CD14-positive monocyte (primary cell): Measurements from ENCODE around the gene PAFAH2. TPM values are rescaled to one million over a fixed set of nuclear protein-coding genes. Genes with fewer than 3 reads are reported as not detected.

Experiments used
- DNase-seq, 3 donors: peaks; one replicate each; pipeline ENCODE4 v3.0.0-alpha.2; 2011 to 2022
- H2AFZ ChIP-seq: 2 replicates; pipeline ENCODE4 v1.6.0; 2012; ENCODE audit warnings: mild to moderate bottlenecking, low read depth, low read length, inconsistent platforms; ENCODE audit not compliant: insufficient read depth, poor library complexity, severe bottlenecking
- H3K27ac ChIP-seq, 2 donors: 1 replicate in 1 of 2; 2 replicates in 1 of 2; pipeline ENCODE4 v1.5.1; 2012 to 2013; ENCODE audit warnings: low read length in 2 of 2, control low read depth in 1 of 2, inconsistent platforms in 1 of 2, low read depth in 1 of 2, mild to moderate bottlenecking in 1 of 2
- H3K27me3 ChIP-seq, 2 donors: one replicate each; pipeline versions ENCODE4 v1.6.0 to v1.6.1; 2011 to 2013; ENCODE audit warnings: low read length in 2 of 2; ENCODE audit not compliant: control insufficient read depth in 2 of 2, insufficient read depth in 2 of 2
- H3K36me3 ChIP-seq, 2 donors: replicated peaks in 1 of 2; 1 replicate in 1 of 2; 2 replicates in 1 of 2; pipeline versions ENCODE4 v1.5.1 to v1.6.1; 2012 to 2013; ENCODE audit warnings: low read length in 2 of 2, control low read depth in 1 of 2, inconsistent platforms in 1 of 2, mild to moderate bottlenecking in 1 of 2; ENCODE audit not compliant: insufficient read depth in 2 of 2, control insufficient read depth in 1 of 2
- H3K4me1 ChIP-seq, 2 donors: 1 replicate in 1 of 2; 2 replicates in 1 of 2; pipeline versions ENCODE4 v1.5.1 to v1.6.1; 2012 to 2013; ENCODE audit warnings: low read length in 2 of 2, control low read depth in 1 of 2, inconsistent platforms in 1 of 2, mild to moderate bottlenecking in 1 of 2, moderate library complexity in 1 of 2; ENCODE audit not compliant: insufficient read depth in 2 of 2, control insufficient read depth in 1 of 2
- H3K4me2 ChIP-seq: replicated peaks from 2 replicates; pipeline ENCODE3; 2012; ENCODE audit warnings: low read length, moderate library complexity, mild to moderate bottlenecking; ENCODE audit not compliant: poor library complexity, severe bottlenecking; ENCODE audit errors: extremely low read depth
- H3K4me3 ChIP-seq, 3 experiments: fragments of 200-600 bp in 1 of 3; sonication (generic) in 1 of 3; replicated peaks in 1 of 3; 1 replicate in 2 of 3; 2 replicates in 1 of 3; pipeline ENCODE4 v1.5.1; 2011 to 2013; ENCODE audit warnings: low read length in 3 of 3, mild to moderate bottlenecking in 3 of 3, control low read depth in 2 of 3, low read depth in 2 of 3, inconsistent platforms in 1 of 3, moderate library complexity in 1 of 3
- H3K79me2 ChIP-seq: 2 replicates; pipeline ENCODE4 v1.6.0; 2012; ENCODE audit warnings: mild to moderate bottlenecking, control low read depth, inconsistent platforms, low read length, moderate library complexity; ENCODE audit not compliant: insufficient read depth
- H3K9ac ChIP-seq: 2 replicates; pipeline ENCODE4 v1.6.0; 2017; ENCODE audit warnings: low read length, mild to moderate bottlenecking; ENCODE audit not compliant: insufficient read depth, poor library complexity, severe bottlenecking
- H3K9me3 ChIP-seq, 2 donors: replicated peaks in 1 of 2; 1 replicate in 1 of 2; 2 replicates in 1 of 2; pipeline versions ENCODE4 v1.5.1 to v1.6.1; 2012 to 2013; ENCODE audit warnings: low read length in 2 of 2, control low read depth in 1 of 2; ENCODE audit not compliant: control insufficient read depth in 1 of 2, insufficient read depth in 1 of 2
- H4K20me1 ChIP-seq: 2 replicates; pipeline ENCODE4 v1.6.0; 2012; ENCODE audit warnings: mild to moderate bottlenecking, low read length, control low read depth, moderate library complexity; ENCODE audit not compliant: insufficient read depth
- H3K27ac Mint-ChIP-seq, 7 donors: one replicate each; pipeline ENCODE4 v1.8.0; 2020; ENCODE audit warnings: mild to moderate bottlenecking in 7 of 7, mixed read lengths in 7 of 7, moderate library complexity in 6 of 7, inconsistent platforms in 2 of 7
- H3K27me3 Mint-ChIP-seq, 3 donors: one replicate each; pipeline ENCODE4 v1.8.0; 2021 to 2022; ENCODE audit warnings: low read depth in 3 of 3, mild to moderate bottlenecking in 3 of 3, mixed read lengths in 3 of 3, moderate library complexity in 3 of 3, inconsistent platforms in 1 of 3
- H3K36me3 Mint-ChIP-seq, 2 donors: one replicate each; pipeline ENCODE4 v1.8.0; 2020; ENCODE audit warnings: mixed read lengths in 2 of 2, inconsistent platforms in 1 of 2, mild to moderate bottlenecking in 1 of 2
- H3K4me1 Mint-ChIP-seq: one replicate; pipeline ENCODE4 v1.8.0; 2020; ENCODE audit warnings: mild to moderate bottlenecking, mixed read lengths
- H3K4me3 Mint-ChIP-seq, 2 donors: one replicate each; pipeline ENCODE4 v1.8.0; 2020; ENCODE audit warnings: mild to moderate bottlenecking in 2 of 2, mixed read lengths in 2 of 2, moderate library complexity in 1 of 2
- H3K9me3 Mint-ChIP-seq, 7 donors: one replicate each; pipeline ENCODE4 v1.8.0; 2020 to 2022; ENCODE audit warnings: mixed read lengths in 7 of 7, mild to moderate bottlenecking in 6 of 7, moderate library complexity in 6 of 7, inconsistent platforms in 2 of 7
- CTCF ChIP-seq: fragments of 200-600 bp; IDR thresholded peaks from one replicate; pipeline ENCODE4 v1.8.0; 2022; ENCODE audit warnings: antibody characterized with exemption, mild to moderate bottlenecking
- WGBS: methylation state at CpG from one replicate; pipeline ENCODE4 v1.1.5; 2013; ENCODE audit warnings: missing lambda C conversion rate; ENCODE audit not compliant: insufficient coverage; 5-methylcytosine and 5-hydroxymethylcytosine counted together
- intact Hi-C, 2 donors: fragments of 100-400 bp; cut with micrococcal nuclease; formaldehyde crosslinking; loops; one replicate each; pipeline versions ENCODE4 v1.15.0 to v1.15.1; 2023
- polyA plus RNA-seq, 3 donors: library from polyadenylated mRNA; depleted of rRNA in 1 of 3; unstranded in 2 of 3; stranded (reverse) in 1 of 3; fragments of 300-500 nt in 2 of 3; fragments of >200 nt in 1 of 3; fragmentation: Illumina TruSeq in 2 of 3; gene quantifications; 1 replicate in 2 of 3; 2 replicates in 1 of 3; pipeline ENCODE4 v1.2.3, GENCODE V29; 2012 to 2021

Gene PAFAH2
- polyA plus RNA-seq, 3 donors = 6.4 to 9.2 (median 6.8) TPM

DNA sequence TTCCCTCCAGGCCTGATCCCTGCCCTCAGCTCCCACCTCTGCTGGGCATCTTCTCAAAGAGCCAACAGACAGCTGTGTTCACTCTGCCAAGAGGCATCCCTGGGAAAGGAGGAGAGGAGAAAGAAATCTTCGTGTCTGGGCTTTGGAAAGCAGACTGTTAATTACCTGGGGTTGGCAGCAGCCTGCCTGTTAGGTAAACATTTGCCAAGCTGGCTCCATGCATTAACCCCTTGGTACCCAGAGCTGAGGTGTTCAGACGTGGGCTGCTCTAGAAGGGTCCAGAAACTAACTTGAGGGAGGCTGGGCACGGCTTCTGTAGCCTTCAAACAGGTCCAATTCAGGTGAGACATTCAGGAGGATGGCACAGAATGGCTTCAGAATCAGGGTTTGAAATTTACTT lies 15.0 kb upstream of the PAFAH2 start:
- Mint-ChIP-seq H3K36me3 (no peaks in the 10 kb centered on the region), H3K4me1 (peaks cover 40% of the 10 kb centered on the region), H3K27ac (no peak overlapping the region), H3K27me3 (peaks cover 0 to 2% (median 0%) of the 10 kb centered on the region in 3 donors), H3K9me3 (peaks cover 0 to 3% (median 0%) of the 10 kb centered on the region in 7 donors), H3K4me3 (no peak overlapping the region)
- Histone ChIP-seq H3K36me3 (no peaks in the 10 kb centered on the region), H3K79me2 (no peaks in the 10 kb centered on the region), H3K27me3 (no peaks in the 10 kb centered on the region), H2AFZ (no peak overlapping the region), H3K9me3 (no peaks in the 10 kb centered on the region), H3K4me1 (peaks cover 46 to 47% of the 10 kb centered on the region in 2 donors), H4K20me1 (no peaks in the 10 kb centered on the region), H3K9ac (no peak overlapping the region), H3K4me3 (no peak overlapping the region), H3K27ac (no peak overlapping the region), H3K4me2 (no peak overlapping the region)
- 94% methylated on average over 3 of the region's 3 CpGs for whole genome bisulfite sequencing
- intact Hi-C loops = no loop called here
- no peak for DNase-seq
- no peak for TF ChIP-seq CTCF

DNA sequence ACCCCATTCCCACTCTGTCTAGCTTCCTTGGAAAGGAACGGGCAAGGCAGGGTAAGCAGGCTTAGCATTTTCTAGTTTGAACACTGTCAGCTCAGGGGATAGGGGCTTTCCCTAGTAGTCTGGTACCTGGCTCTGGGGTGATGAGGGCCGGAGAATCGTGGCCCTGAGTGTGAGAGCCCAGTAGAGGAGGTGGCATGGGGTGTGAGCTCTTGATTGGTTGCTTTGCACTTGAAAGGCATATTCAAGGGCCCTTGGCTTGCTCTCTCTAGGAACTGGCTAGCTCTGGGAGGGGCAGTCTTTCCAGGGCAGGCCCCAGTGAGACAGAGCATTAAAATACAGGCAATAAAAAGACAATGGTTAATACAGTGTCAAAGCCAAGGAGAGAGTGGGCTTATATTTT lies 13.0 kb upstream of the PAFAH2 start:
- Histone ChIP-seq H4K20me1 (no peaks in the 10 kb centered on the region), H3K4me1 (peaks cover 27% of the 10 kb centered on the region in 2 donors), H3K4me2 (no peak overlapping the region), H3K27ac (no peak overlapping the region), H3K9ac (no peak overlapping the region), H3K9me3 (no peaks in the 10 kb centered on the region), H3K27me3 (no peaks in the 10 kb centered on the region), H2AFZ (no peak overlapping the region), H3K79me2 (no peaks in the 10 kb centered on the region), H3K4me3 (no peak overlapping the region), H3K36me3 (no peaks in the 10 kb centered on the region)
- peaks cover 0 to 2% (median 0%) of the 10 kb centered on the region in 3 donors for H3K27me3 Mint-ChIP-seq
- intact Hi-C loops = no loop called here
- peak overlapping the region in 1 of 7 donors; percentile 46 for H3K27ac Mint-ChIP-seq
- TF ChIP-seq CTCF = no peak
- DNase-seq = no peak
- H3K36me3 Mint-ChIP-seq = no peaks in the 10 kb centered on the region
- WGBS = 82% methylated on average over 3 of the region's 3 CpGs
- peaks cover 0 to 3% (median 0%) of the 10 kb centered on the region in 7 donors for H3K9me3 Mint-ChIP-seq
- H3K4me3 Mint-ChIP-seq = no peak overlapping the region
- H3K4me1 Mint-ChIP-seq = peaks cover 24% of the 10 kb centered on the region
